Measurements from ENCODE around the gene EPB41L3. TPM values are rescaled to one million over a fixed set of nuclear protein-coding genes. Genes with fewer than 3 reads are reported as not detected.

The EPB41L3 gene
- polyA plus RNA-seq, 1 donor from 2014 or later, result 19.6 TPM

- no peak overlapping the region for H3K9ac ChIP-seq (ENCODE audit: low read length)
- H3K4me2 ChIP-seq (ENCODE audit: low read length), result no peak overlapping the region
- no peaks in the 10 kb centered on the region for H3K9me3 ChIP-seq (ENCODE audit: low read length)
- H3K4me3 ChIP-seq (ENCODE audit: low read length), result no peak overlapping the region
- no peak for TF ChIP-seq RAD21 (conservative IDR thresholded peaks at IDR 0.05)
- TF ChIP-seq CTCF (IDR thresholded peaks at IDR 0.05; ENCODE audit: poor library complexity, severe bottlenecking), result no peak
- no peak for TF ChIP-seq POLR2AphosphoS5 (IDR thresholded peaks at IDR 0.05)
- no peak for TF ChIP-seq TAF1 (IDR thresholded peaks at IDR 0.05; ENCODE audit: low read depth)
- H3K9me2 ChIP-seq (ENCODE audit: insufficient read depth, low read length), result no peaks in the 10 kb centered on the region
- no peaks in the 10 kb centered on the region for H3K27me3 ChIP-seq (ENCODE audit: insufficient read depth, low read depth, low read length)
- no peaks in the 10 kb centered on the region for H3K36me3 ChIP-seq (ENCODE audit: insufficient read depth, low read length)
- no peak overlapping the region for H3K27ac ChIP-seq (ENCODE audit: low read length)
- no peaks in the 10 kb centered on the region for H3K79me2 ChIP-seq (replicated peaks; ENCODE audit: insufficient read depth, low read length)
- H2AFZ ChIP-seq (ENCODE audit: low read depth, low read length), result no peak overlapping the region
- H3F3A ChIP-seq (ENCODE audit: insufficient read depth, low read length, poor library complexity, severe bottlenecking), result no peaks in the 10 kb centered on the region
- H4K20me1 ChIP-seq (ENCODE audit: insufficient read depth), result no peaks in the 10 kb centered on the region
Observed at GRCh38 chr18:5556310-5556974, 12.6 kb upstream of the EPB41L3 start.

DNA sequence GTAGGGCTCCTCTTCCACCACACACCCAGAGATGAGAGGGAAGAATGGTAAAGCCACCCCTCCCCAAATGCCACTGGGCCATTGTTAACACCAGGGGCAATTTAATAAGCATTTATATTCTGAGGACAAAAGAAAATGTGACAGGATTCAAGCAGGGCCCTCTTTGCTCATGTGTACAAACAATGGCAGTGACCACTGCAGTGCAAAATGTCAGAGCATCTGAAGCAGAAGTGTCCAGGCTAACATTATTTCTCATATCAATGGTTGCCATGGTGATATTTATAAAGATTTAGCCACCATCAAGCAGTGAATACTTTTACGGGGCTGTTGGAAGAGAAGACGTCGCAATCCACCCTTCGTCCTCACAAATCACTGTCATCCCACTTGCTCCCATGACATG lies 10.8 kb upstream of the EPB41L3 start:
- no peak overlapping the region for H2AFZ ChIP-seq (ENCODE audit: low read depth, low read length)
- peak; percentile 58 for TF ChIP-seq EP300 (conservative IDR thresholded peaks at IDR 0.05; ENCODE audit: poor library complexity, severe bottlenecking)
- TF ChIP-seq MXI1 (conservative IDR thresholded peaks at IDR 0.05; ENCODE audit: poor library complexity, severe bottlenecking), result no peak
- TF ChIP-seq CTCF (IDR thresholded peaks at IDR 0.05; ENCODE audit: poor library complexity, severe bottlenecking), result no peak
- TF ChIP-seq, protein P1, sequence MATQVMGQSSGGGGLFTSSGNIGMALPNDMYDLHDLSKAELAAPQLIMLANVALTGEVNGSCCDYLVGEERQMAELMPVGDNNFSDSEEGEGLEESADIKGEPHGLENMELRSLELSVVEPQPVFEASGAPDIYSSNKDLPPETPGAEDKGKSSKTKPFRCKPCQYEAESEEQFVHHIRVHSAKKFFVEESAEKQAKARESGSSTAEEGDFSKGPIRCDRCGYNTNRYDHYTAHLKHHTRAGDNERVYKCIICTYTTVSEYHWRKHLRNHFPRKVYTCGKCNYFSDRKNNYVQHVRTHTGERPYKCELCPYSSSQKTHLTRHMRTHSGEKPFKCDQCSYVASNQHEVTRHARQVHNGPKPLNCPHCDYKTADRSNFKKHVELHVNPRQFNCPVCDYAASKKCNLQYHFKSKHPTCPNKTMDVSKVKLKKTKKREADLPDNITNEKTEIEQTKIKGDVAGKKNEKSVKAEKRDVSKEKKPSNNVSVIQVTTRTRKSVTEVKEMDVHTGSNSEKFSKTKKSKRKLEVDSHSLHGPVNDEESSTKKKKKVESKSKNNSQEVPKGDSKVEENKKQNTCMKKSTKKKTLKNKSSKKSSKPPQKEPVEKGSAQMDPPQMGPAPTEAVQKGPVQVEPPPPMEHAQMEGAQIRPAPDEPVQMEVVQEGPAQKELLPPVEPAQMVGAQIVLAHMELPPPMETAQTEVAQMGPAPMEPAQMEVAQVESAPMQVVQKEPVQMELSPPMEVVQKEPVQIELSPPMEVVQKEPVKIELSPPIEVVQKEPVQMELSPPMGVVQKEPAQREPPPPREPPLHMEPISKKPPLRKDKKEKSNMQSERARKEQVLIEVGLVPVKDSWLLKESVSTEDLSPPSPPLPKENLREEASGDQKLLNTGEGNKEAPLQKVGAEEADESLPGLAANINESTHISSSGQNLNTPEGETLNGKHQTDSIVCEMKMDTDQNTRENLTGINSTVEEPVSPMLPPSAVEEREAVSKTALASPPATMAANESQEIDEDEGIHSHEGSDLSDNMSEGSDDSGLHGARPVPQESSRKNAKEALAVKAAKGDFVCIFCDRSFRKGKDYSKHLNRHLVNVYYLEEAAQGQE (IDR thresholded peaks at IDR 0.05; ENCODE audit: borderline replicate concordance), result no peak
- H3K9me2 ChIP-seq (ENCODE audit: insufficient read depth, low read length), result no peaks in the 10 kb centered on the region
- H3K9me3 ChIP-seq (ENCODE audit: low read length), result no peaks in the 10 kb centered on the region
- no peak overlapping the region for H3K4me2 ChIP-seq (ENCODE audit: low read length)
- no peaks in the 10 kb centered on the region for H3K79me2 ChIP-seq (replicated peaks; ENCODE audit: insufficient read depth, low read length)
- H3K9ac ChIP-seq (ENCODE audit: low read length), result peak overlapping the region; percentile 15
- H3K27ac ChIP-seq (ENCODE audit: low read length), result peak overlapping the region; percentile 52
- no peaks in the 10 kb centered on the region for H3K27me3 ChIP-seq (ENCODE audit: insufficient read depth, low read depth, low read length)
- no peaks in the 10 kb centered on the region for H3F3A ChIP-seq (ENCODE audit: insufficient read depth, low read length, poor library complexity, severe bottlenecking)
- H3K4me3 ChIP-seq (ENCODE audit: low read length), result no peak overlapping the region
- no peaks in the 10 kb centered on the region for H3K36me3 ChIP-seq (ENCODE audit: insufficient read depth, low read length)
- H4K20me1 ChIP-seq (ENCODE audit: insufficient read depth), result no peaks in the 10 kb centered on the region

Data from neural cell (in vitro differentiated cells).